ENCODE data around the gene SF3B1. TPM values are rescaled to one million over a fixed set of nuclear protein-coding genes. Genes with fewer than 3 reads are reported as not detected.

SF3B1 gene
- total RNA-seq, 1 experiment from 2014 or later: 156 TPM

DNA sequence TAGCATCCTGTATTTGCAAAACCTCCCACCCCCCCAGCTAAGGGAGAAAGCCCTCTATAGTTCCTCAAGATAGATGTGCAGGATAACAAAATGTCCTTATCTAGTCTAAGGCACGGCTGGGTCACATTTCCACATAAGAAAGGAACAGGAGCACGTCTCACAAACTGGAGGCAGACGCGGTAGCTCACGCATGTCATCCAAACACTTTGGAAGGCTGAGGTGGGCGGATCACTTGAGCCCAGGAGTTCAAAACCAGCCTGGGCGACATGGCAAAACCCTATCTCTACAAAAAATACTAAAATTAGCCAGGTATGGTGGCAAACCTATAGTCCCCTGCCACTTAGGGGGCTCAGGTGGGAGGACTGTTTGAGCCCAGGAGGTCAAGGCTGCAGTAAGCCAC lies 9.3 kb downstream of the SF3B1 start:
- Histone ChIP-seq H3K79me2 (ENCODE audit: low read depth) (peaks cover 98% of the 10 kb centered on the region), H3K9me3 (ENCODE audit: insufficient read depth, low read depth) (no peaks in the 10 kb centered on the region), H3K27me3 (ENCODE audit: insufficient read depth, low read depth) (no peaks in the 10 kb centered on the region), H3K4me3 (no peak overlapping the region), H2AFZ (no peak overlapping the region), H4K20me1 (ENCODE audit: insufficient read depth) (peaks cover 96% of the 10 kb centered on the region), H3K4me2 (no peak overlapping the region), H3K4me1 (replicated peaks; ENCODE audit: insufficient read depth) (no peaks in the 10 kb centered on the region), H3K36me3 (ENCODE audit: low read depth) (peaks cover 6% of the 10 kb centered on the region; the same call in 1 of the 2 replicates), H3F3A (ENCODE audit: insufficient read depth, low read depth) (peaks cover 20% of the 10 kb centered on the region; the same call in 1 of the 2 replicates), H3K27ac (no peak overlapping the region), H3K9me2 (ENCODE audit: insufficient read depth) (no peaks in the 10 kb centered on the region)
- intact Hi-C loops (cut with micrococcal nuclease; ENCODE audit: unreplicated experiment): no loop called here
- no TSS peak for BruUV-seq (replicated peaks)
- TF ChIP-seq, protein P1, sequence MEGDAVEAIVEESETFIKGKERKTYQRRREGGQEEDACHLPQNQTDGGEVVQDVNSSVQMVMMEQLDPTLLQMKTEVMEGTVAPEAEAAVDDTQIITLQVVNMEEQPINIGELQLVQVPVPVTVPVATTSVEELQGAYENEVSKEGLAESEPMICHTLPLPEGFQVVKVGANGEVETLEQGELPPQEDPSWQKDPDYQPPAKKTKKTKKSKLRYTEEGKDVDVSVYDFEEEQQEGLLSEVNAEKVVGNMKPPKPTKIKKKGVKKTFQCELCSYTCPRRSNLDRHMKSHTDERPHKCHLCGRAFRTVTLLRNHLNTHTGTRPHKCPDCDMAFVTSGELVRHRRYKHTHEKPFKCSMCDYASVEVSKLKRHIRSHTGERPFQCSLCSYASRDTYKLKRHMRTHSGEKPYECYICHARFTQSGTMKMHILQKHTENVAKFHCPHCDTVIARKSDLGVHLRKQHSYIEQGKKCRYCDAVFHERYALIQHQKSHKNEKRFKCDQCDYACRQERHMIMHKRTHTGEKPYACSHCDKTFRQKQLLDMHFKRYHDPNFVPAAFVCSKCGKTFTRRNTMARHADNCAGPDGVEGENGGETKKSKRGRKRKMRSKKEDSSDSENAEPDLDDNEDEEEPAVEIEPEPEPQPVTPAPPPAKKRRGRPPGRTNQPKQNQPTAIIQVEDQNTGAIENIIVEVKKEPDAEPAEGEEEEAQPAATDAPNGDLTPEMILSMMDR (conservative IDR thresholded peaks at IDR 0.05): no peak
- TF ChIP-seq EZH2 (IDR thresholded peaks at IDR 0.05; ENCODE audit: low read depth): no peak
- POLR2A ChIA-PET (ENCODE audit: unreplicated experiment): no interaction called here
- no peak for DNase-seq
- CTCF ChIA-PET: no interaction called here

DNA sequence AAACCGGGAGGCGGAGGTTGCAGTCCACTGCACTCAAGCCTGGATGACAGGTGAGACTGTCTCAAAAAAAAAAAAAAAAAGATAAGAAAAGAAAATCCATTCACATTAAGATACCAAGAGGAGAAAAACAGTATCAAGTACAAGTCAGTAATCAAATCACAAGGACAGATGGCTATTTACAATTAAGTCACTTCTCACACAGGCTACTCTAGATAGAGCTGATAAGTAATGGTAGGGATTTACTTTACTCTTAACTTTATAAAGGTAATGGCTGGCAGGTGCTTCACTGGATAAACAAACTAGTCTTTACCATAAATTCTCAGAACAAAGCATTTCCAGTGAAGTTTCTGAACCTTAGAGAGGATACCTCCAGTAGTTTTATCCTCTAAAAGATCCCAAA lies 11.5 kb downstream of the SF3B1 start:
- Histone ChIP-seq H3K4me1 (replicated peaks; ENCODE audit: insufficient read depth) (no peaks in the 10 kb centered on the region), H3K36me3 (ENCODE audit: low read depth) (0 out of 2 replicates have a peak, but pooled peaks cover 7% of the 10 kb centered on the region), H3K4me3 (no peak overlapping the region), H3K9me2 (ENCODE audit: insufficient read depth) (no peaks in the 10 kb centered on the region), H2AFZ (no peak overlapping the region), H3K27ac (no peak overlapping the region), H3F3A (ENCODE audit: insufficient read depth, low read depth) (peaks cover 9% of the 10 kb centered on the region; the same call in 1 of the 2 replicates), H3K79me2 (ENCODE audit: low read depth) (peaks cover 78% of the 10 kb centered on the region), H3K9me3 (ENCODE audit: insufficient read depth, low read depth) (no peaks in the 10 kb centered on the region), H3K4me2 (no peak overlapping the region), H4K20me1 (ENCODE audit: insufficient read depth) (peaks cover 78% of the 10 kb centered on the region), H3K27me3 (ENCODE audit: insufficient read depth, low read depth) (no peaks in the 10 kb centered on the region)
- intact Hi-C loops (cut with micrococcal nuclease; ENCODE audit: unreplicated experiment): loop anchor here (5.0 kb wide), 1 partner anchor 49 kb away; no protein-coding TSS in a partner anchor
- POLR2A ChIA-PET (ENCODE audit: unreplicated experiment): no interaction called here
- BruUV-seq (replicated peaks): no TSS peak
- DNase-seq: no peak
- CTCF ChIA-PET: no interaction called here
- TF ChIP-seq, protein P1 (conservative IDR thresholded peaks at IDR 0.05): no peak
- no peak for TF ChIP-seq EZH2 (IDR thresholded peaks at IDR 0.05; ENCODE audit: low read depth)

DNA sequence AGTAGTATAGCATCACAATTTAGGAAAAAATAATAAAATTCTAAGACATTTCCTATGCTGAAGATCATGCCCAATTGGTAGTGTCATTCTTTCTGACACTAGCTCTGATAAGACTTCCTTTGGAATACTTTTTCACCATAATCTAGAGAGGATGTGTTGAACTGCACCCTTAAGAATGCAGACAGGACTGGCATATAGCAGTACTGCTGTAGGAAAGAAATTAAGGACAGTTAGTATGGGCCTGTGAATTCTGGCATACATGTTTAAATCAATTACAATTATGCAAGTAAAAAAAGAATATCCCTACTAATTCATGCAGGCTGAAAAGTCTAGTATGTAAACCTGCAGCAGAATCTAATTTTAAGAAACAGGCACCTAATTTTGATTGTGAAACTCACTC lies 15.4 kb downstream of the SF3B1 start:
- Histone ChIP-seq H3F3A (ENCODE audit: insufficient read depth, low read depth) (peaks cover 9% of the 10 kb centered on the region), H3K4me2 (no peak overlapping the region), H3K4me1 (replicated peaks; ENCODE audit: insufficient read depth) (no peaks in the 10 kb centered on the region), H3K27ac (no peak overlapping the region), H3K79me2 (ENCODE audit: low read depth) (peaks cover 44% of the 10 kb centered on the region), H3K27me3 (ENCODE audit: insufficient read depth, low read depth) (no peaks in the 10 kb centered on the region), H2AFZ (no peak overlapping the region), H3K36me3 (ENCODE audit: low read depth) (peaks cover 21% of the 10 kb centered on the region), H3K4me3 (no peak overlapping the region), H4K20me1 (ENCODE audit: insufficient read depth) (peaks cover 49% of the 10 kb centered on the region), H3K9me3 (ENCODE audit: insufficient read depth, low read depth) (no peaks in the 10 kb centered on the region), H3K9me2 (ENCODE audit: insufficient read depth) (no peaks in the 10 kb centered on the region)
- ChIA-PET POLR2A (ENCODE audit: unreplicated experiment) (no interaction called here), CTCF (no interaction called here)
- intact Hi-C loops (cut with micrococcal nuclease; ENCODE audit: unreplicated experiment): no loop called here
- no peak for DNase-seq
- BruUV-seq (replicated peaks): no TSS peak
- no peak for TF ChIP-seq EZH2 (IDR thresholded peaks at IDR 0.05; ENCODE audit: low read depth)
- TF ChIP-seq, protein P1 (conservative IDR thresholded peaks at IDR 0.05): no peak
